ENCODE data around the gene B4GALNT3. TPM values are rescaled to one million over a fixed set of nuclear protein-coding genes. Genes with fewer than 3 reads are reported as not detected.

The B4GALNT3 gene
- total RNA-seq, 1 experiment from 2014 or later = 1.7 TPM

GRCh38 chr12:466762-467161, 7.0 kb downstream of the B4GALNT3 start:
- DNase-seq (ENCODE audit: extremely low read depth, low read depth) = no peak

- DNase-seq (ENCODE audit: extremely low read depth, low read depth) = no peak
Measured at GRCh38 chr12:467591-467990, 7.9 kb downstream of the B4GALNT3 start.

GRCh38 chr12:468671-469389, 9.1 kb downstream of the B4GALNT3 start:
- no peak for DNase-seq (ENCODE audit: extremely low read depth, low read depth)

- no peak for DNase-seq (ENCODE audit: extremely low read depth, low read depth)
Measured at GRCh38 chr12:470133-470532, 10.4 kb downstream of the B4GALNT3 start.

GRCh38 chr12:473198-473597, 13.5 kb downstream of the B4GALNT3 start:
- DNase-seq (ENCODE audit: extremely low read depth, low read depth) = no peak

GRCh38 chr12:473863-474577, 14.3 kb downstream of the B4GALNT3 start:
- DNase-seq (ENCODE audit: extremely low read depth, low read depth) = no peak

GRCh38 chr12:475286-475685, 15.5 kb downstream of the B4GALNT3 start:
- DNase-seq (ENCODE audit: extremely low read depth, low read depth) = no peak

GRCh38 chr12:479161-479560, 19.4 kb downstream of the B4GALNT3 start:
- no peak for DNase-seq (ENCODE audit: extremely low read depth, low read depth)

- DNase-seq (ENCODE audit: extremely low read depth, low read depth) = no peak
Measured at GRCh38 chr12:480831-481816, 21.4 kb downstream of the B4GALNT3 start.

- no peak for DNase-seq (ENCODE audit: extremely low read depth, low read depth)
Measured at GRCh38 chr12:482061-482460, 22.3 kb downstream of the B4GALNT3 start.

- DNase-seq (ENCODE audit: extremely low read depth, low read depth) = no peak
Measured at GRCh38 chr12:484096-484495, 24.4 kb downstream of the B4GALNT3 start.

GRCh38 chr12:490260-490659, 30.5 kb downstream of the B4GALNT3 start:
- DNase-seq (ENCODE audit: extremely low read depth, low read depth) = no peak

- DNase-seq (ENCODE audit: extremely low read depth, low read depth) = no peak
Measured at GRCh38 chr12:495466-495865, 35.7 kb downstream of the B4GALNT3 start.

GRCh38 chr12:496736-497135, 37.0 kb downstream of the B4GALNT3 start:
- no peak for DNase-seq (ENCODE audit: extremely low read depth, low read depth)

GRCh38 chr12:497501-498160, 37.9 kb downstream of the B4GALNT3 start:
- DNase-seq (ENCODE audit: extremely low read depth, low read depth) = no peak

GRCh38 chr12:499837-500458, 40.2 kb downstream of the B4GALNT3 start:
- no peak for DNase-seq (ENCODE audit: extremely low read depth, low read depth)

GRCh38 chr12:501722-502447, 42.1 kb downstream of the B4GALNT3 start:
- DNase-seq (ENCODE audit: extremely low read depth, low read depth) = no peak

- no peak for DNase-seq (ENCODE audit: extremely low read depth, low read depth)
Measured at GRCh38 chr12:503111-503761, 43.5 kb downstream of the B4GALNT3 start.

- DNase-seq (ENCODE audit: extremely low read depth, low read depth) = no peak
Measured at GRCh38 chr12:505221-505620, 45.5 kb downstream of the B4GALNT3 start.
